ENCODE results near the gene PCDHGA8.

GRCh38 chr5:141388661-141389060 lies 3.8 kb upstream of the PCDHGA8 start:
- TF ChIP-seq CTCF (IDR thresholded peaks at IDR 0.05) (no peak), POLR2A (IDR thresholded peaks at IDR 0.05) (no peak), POLR2AphosphoS5 (IDR thresholded peaks at IDR 0.05) (no peak)

Data from upper lobe of left lung (tissue), 4 donors.